Skeletal muscle satellite cell (primary cell): Measurements from ENCODE around the gene SLC38A11.
A peak's percentile ranks its signal among the peaks of the same experiment; 100 is the strongest.

Experiments
- H3K27me3 ChIP-seq: 2 replicates; pipeline ENCODE4 v1.7.0; 2013; ENCODE audit warnings: low read length; ENCODE audit not compliant: control insufficient read depth, insufficient read depth
- H3K36me3 ChIP-seq: 2 replicates; pipeline ENCODE4 v1.7.0; 2013; ENCODE audit warnings: mild to moderate bottlenecking, control low read depth, low read length; ENCODE audit not compliant: insufficient read depth
- H3K4me1 ChIP-seq: 2 replicates; pipeline ENCODE4 v1.7.0; 2013; ENCODE audit warnings: low read length; ENCODE audit not compliant: control insufficient read depth, insufficient read depth
- H3K4me2 ChIP-seq: 2 replicates; pipeline ENCODE4 v1.7.0; 2013; ENCODE audit warnings: mild to moderate bottlenecking, low read length
- H3K4me3 ChIP-seq: 2 replicates; pipeline ENCODE4 v1.7.0; 2013; ENCODE audit warnings: low read length
- H3K9ac ChIP-seq: 2 replicates; pipeline ENCODE4 v1.7.0; 2013; ENCODE audit warnings: mild to moderate bottlenecking, low read depth, low read length, moderate library complexity
- H3K9me3 ChIP-seq: replicated peaks from 2 replicates; pipeline ENCODE4 v1.7.0; 2013; ENCODE audit warnings: mild to moderate bottlenecking, control low read depth, low read length

SLC38A11 gene

GRCh38 chr2:164935118-164936101 is 19.9 kb downstream of the SLC38A11 start:
- H3K36me3 ChIP-seq, result no peaks in the 10 kb centered on the region
- H3K9ac ChIP-seq, result no peak overlapping the region
- H3K4me2 ChIP-seq, result no peak overlapping the region
- H3K4me3 ChIP-seq, result no peak overlapping the region
- no peaks in the 10 kb centered on the region for H3K9me3 ChIP-seq
- H3K27me3 ChIP-seq, result no peaks in the 10 kb centered on the region
- no peaks in the 10 kb centered on the region for H3K4me1 ChIP-seq

GRCh38 chr2:164934401-164935117 is 20.8 kb downstream of the SLC38A11 start:
- H3K27me3 ChIP-seq, result no peaks in the 10 kb centered on the region
- no peaks in the 10 kb centered on the region for H3K36me3 ChIP-seq
- H3K4me3 ChIP-seq, result no peak overlapping the region
- no peaks in the 10 kb centered on the region for H3K4me1 ChIP-seq
- no peak overlapping the region for H3K4me2 ChIP-seq
- no peak overlapping the region for H3K9ac ChIP-seq
- H3K9me3 ChIP-seq, result no peaks in the 10 kb centered on the region

- no peaks in the 10 kb centered on the region for H3K36me3 ChIP-seq
- H3K9me3 ChIP-seq, result no peaks in the 10 kb centered on the region
- no peak overlapping the region for H3K9ac ChIP-seq
- H3K27me3 ChIP-seq, result no peaks in the 10 kb centered on the region
- H3K4me3 ChIP-seq, result no peak overlapping the region
- no peak overlapping the region for H3K4me2 ChIP-seq
- no peaks in the 10 kb centered on the region for H3K4me1 ChIP-seq
Measured at GRCh38 chr2:164933671-164934189, 21.6 kb downstream of the SLC38A11 start.

- Histone ChIP-seq H3K36me3 (no peaks in the 10 kb centered on the region), H3K4me2 (no peak overlapping the region), H3K9me3 (no peaks in the 10 kb centered on the region), H3K27me3 (no peaks in the 10 kb centered on the region), H3K4me3 (no peak overlapping the region), H3K9ac (no peak overlapping the region), H3K4me1 (no peaks in the 10 kb centered on the region)
Measured at GRCh38 chr2:164932377-164932776, 22.9 kb downstream of the SLC38A11 start.

- no peak overlapping the region for H3K4me3 ChIP-seq
- H3K4me2 ChIP-seq, result no peak overlapping the region
- H3K4me1 ChIP-seq, result no peaks in the 10 kb centered on the region
- H3K36me3 ChIP-seq, result no peaks in the 10 kb centered on the region
- H3K9me3 ChIP-seq, result no peaks in the 10 kb centered on the region
- no peaks in the 10 kb centered on the region for H3K27me3 ChIP-seq
- H3K9ac ChIP-seq, result no peak overlapping the region
Measured at GRCh38 chr2:164928101-164928673, 27.1 kb downstream of the SLC38A11 start.

GRCh38 chr2:164922134-164922533 is 33.2 kb downstream of the SLC38A11 start:
- Histone ChIP-seq H3K9ac (no peak overlapping the region), H3K4me2 (no peak overlapping the region), H3K27me3 (no peaks in the 10 kb centered on the region), H3K4me3 (no peak overlapping the region), H3K9me3 (no peaks in the 10 kb centered on the region), H3K4me1 (peaks cover 6% of the 10 kb centered on the region), H3K36me3 (no peaks in the 10 kb centered on the region)

GRCh38 chr2:164920430-164920829 is 34.9 kb downstream of the SLC38A11 start:
- Histone ChIP-seq H3K4me3 (peak overlapping the region; percentile 58), H3K9me3 (no peaks in the 10 kb centered on the region), H3K9ac (peak overlapping the region; percentile 65), H3K4me2 (peak overlapping the region; percentile 77), H3K36me3 (no peaks in the 10 kb centered on the region), H3K4me1 (peaks cover 6% of the 10 kb centered on the region), H3K27me3 (no peaks in the 10 kb centered on the region)

GRCh38 chr2:164917296-164917903 is 37.9 kb downstream of the SLC38A11 start:
- Histone ChIP-seq H3K9me3 (no peaks in the 10 kb centered on the region), H3K27me3 (no peaks in the 10 kb centered on the region), H3K4me2 (no peak overlapping the region), H3K9ac (no peak overlapping the region), H3K36me3 (no peaks in the 10 kb centered on the region), H3K4me3 (no peak overlapping the region), H3K4me1 (peaks cover 6% of the 10 kb centered on the region)

- H3K4me2 ChIP-seq, result no peak overlapping the region
- H3K4me1 ChIP-seq, result peaks cover under 1% of the 10 kb centered on the region
- H3K4me3 ChIP-seq, result no peak overlapping the region
- H3K9ac ChIP-seq, result no peak overlapping the region
- H3K9me3 ChIP-seq, result no peaks in the 10 kb centered on the region
- H3K36me3 ChIP-seq, result no peaks in the 10 kb centered on the region
- no peaks in the 10 kb centered on the region for H3K27me3 ChIP-seq
Measured at GRCh38 chr2:164915566-164915965, 39.8 kb downstream of the SLC38A11 start.

- no peaks in the 10 kb centered on the region for H3K36me3 ChIP-seq
- no peak overlapping the region for H3K4me3 ChIP-seq
- no peak overlapping the region for H3K4me2 ChIP-seq
- H3K9ac ChIP-seq, result no peak overlapping the region
- no peaks in the 10 kb centered on the region for H3K27me3 ChIP-seq
- no peaks in the 10 kb centered on the region for H3K9me3 ChIP-seq
- no peaks in the 10 kb centered on the region for H3K4me1 ChIP-seq
Measured at GRCh38 chr2:164913640-164914350, 41.5 kb downstream of the SLC38A11 start.
